Stimulated activated CD8-positive, alpha-beta memory T cell treated with anti-CD3 and anti-CD28 coated beads, Interleukin-7, amount 100 ng/mL, for 24 hours (primary cell): ENCODE measurements around the gene AOC2.
"Not testable (repeated sequence)": the region's sequence is repeated elsewhere in the genome, so short reads cannot be mapped to it uniquely, and the experiment has no call there.

Source experiments
- DNase-seq: peaks from one replicate; pipeline ENCODE4 v3.0.0-alpha.2; 2020; ENCODE audit warnings: low read depth

AOC2 gene

GRCh38 chr17:42881706-42882105 lies 37.3 kb downstream of the AOC2 start:
- DNase-seq, result not testable (repeated sequence)

GRCh38 chr17:42882166-42882565 lies 37.8 kb downstream of the AOC2 start:
- no peak for DNase-seq

GRCh38 chr17:42883802-42884558 lies 39.6 kb downstream of the AOC2 start:
- no peak for DNase-seq

DNA sequence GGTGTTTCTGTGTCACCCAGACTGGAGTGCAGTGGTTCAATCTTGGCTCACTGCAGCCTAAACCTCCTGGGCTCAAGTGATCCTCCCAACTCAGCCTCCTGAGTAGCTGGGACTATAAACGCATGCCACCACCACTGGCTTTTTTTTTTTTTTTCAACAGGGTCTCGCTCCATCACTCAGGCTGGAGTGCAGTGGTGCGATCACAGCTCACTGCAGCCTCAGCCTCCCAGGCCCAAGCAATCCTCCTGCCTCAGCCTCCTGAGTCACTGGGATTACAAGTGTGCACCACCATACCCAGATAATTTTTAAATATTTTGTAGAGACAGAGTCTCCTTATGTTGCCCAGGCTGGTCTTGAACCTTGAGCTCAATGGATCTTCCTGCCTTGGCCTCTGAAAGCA lies 41.4 kb downstream of the AOC2 start:
- not testable (repeated sequence) for DNase-seq

- no peak for DNase-seq
Observed at GRCh38 chr17:42886283-42887176, 42.1 kb downstream of the AOC2 start.

DNA sequence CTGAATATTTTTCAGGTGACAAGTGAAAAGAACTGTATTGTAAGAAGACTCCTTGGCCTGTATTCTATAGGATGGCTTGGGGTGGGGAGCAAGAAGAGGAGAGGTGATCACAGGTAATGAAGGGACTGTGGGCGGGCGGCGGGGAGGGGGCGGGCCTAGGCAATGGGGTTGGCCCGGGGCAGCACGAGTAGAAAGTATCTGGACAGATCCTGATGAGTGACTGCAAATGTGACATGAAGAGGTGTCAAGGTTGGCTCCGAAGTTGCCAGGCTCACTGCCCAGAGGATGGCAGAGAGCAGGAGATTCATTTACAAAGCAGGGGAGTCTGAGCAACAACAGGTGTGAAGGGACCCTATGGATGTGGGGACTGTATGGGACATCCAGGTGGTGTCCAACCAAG lies 45.4 kb downstream of the AOC2 start:
- DNase-seq, result no peak

DNA sequence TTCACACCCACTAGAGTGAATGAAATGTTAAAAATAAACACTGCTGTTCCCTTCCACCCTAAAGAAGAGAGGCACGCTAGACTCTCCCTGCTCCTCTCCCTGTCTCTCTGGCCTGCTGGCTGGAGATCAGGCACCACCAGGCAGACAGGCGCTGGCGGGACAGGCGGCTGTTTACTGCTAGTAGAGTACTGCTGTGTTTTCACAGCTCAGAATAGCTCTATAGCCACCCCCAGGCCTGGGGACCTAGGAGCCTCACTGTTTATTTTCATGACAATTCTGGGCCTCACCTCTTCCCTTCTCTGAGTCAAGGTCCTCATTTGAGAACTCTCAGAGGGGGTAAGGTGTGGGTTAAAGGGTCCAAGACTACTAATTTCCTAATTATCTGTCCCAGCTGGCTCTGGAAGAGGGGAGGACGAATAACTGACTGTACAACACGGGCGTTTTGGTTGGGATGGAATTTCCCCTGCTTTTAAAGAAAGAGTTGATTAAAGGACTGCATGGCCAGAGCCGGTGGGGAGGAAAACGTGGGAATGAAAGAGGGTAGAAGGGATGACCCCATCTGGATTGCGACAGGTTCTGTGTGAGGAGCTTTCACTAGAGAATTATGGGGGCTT lies 47.3 kb downstream of the AOC2 start:
- DNase-seq, result no peak

GRCh38 chr17:42893359-42893758 lies 49.0 kb downstream of the AOC2 start:
- no peak for DNase-seq

- DNase-seq, result no peak
Observed at GRCh38 chr17:42894283-42895184, 50.2 kb downstream of the AOC2 start.

DNA sequence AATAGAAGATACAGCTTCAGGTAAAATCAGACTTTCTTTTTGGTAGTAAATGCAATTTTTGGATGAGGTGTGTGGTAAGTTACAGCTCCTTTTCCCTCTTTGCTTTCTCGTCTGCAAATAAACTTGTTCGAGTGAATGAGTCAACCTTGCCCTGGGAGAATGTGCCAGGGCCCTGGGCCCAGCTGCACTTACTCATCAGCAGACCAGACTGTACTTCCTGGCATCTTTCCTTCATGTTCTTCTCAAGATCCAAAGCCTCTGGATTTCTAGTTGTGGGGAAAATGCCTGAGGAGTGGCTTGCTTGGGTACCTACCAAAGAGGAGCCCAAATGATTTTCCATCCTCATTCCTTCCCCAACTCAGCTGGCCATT lies 50.8 kb downstream of the AOC2 start:
- no peak for DNase-seq

- DNase-seq, result no peak
Observed at GRCh38 chr17:42898147-42898811, 53.9 kb downstream of the AOC2 start.

DNA sequence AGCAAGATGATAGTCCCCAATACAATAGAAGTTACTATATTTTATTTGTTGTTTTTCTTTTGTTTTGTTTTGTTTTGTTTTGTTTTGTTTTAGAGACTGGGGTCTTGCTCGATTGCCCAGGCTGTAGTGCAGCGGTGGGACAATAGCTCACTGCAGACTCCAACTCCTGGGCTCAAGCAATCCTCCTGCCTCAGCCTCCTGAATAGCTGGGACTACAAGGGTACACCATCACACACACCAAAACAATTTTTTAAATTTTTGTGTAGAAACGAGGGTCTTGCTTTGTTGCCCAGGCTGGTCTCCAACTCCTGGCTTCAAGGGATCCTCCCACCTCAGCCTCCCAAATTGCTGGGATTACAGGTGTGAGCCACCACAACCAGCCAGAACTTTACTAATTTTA lies 55.6 kb downstream of the AOC2 start:
- not testable (repeated sequence) for DNase-seq
